Neural progenitor cell (in vitro differentiated cells): ENCODE data around the gene MAML3.

ENCODE experiments used
- CTCF ChIP-seq: fragments of 200-600 bp; sonication (generic); IDR thresholded peaks from 2 replicates; pipeline ENCODE4 v1.5.1; 2017; ENCODE audit warnings: antibody characterized with exemption, mild to moderate bottlenecking
- EZH2phosphoT487 ChIP-seq: fragments of 200-600 bp; sonication (generic); IDR thresholded peaks from 2 replicates; pipeline ENCODE4 v1.6.1; 2017; ENCODE audit warnings: antibody characterized with exemption

- TF ChIP-seq CTCF (no peak), EZH2phosphoT487 (no peak)
These were observed 44.7 kb downstream of the MAML3 start for GRCh38 chr4:140109292-140109691.
